ENCODE measurements around the gene RANBP3.

The RANBP3 gene

GRCh38 chr19:5929179-5929578 is 48.8 kb downstream of the RANBP3 start:
- TF ChIP-seq YY1 (IDR thresholded peaks at IDR 0.05; ENCODE audit: insufficient read depth, insufficient read length) (no peak), ZNF274 (IDR thresholded peaks at IDR 0.05; ENCODE audit: low read depth, low read length) (no peak), SUZ12 (IDR thresholded peaks at IDR 0.05; ENCODE audit: extremely low read depth, insufficient read depth, insufficient read length) (no peak)
- Histone ChIP-seq H3K36me3 (ENCODE audit: insufficient read depth, insufficient read length, low read length) (peaks cover 97% of the 10 kb centered on the region), H3K9ac (ENCODE audit: insufficient read length, low read depth) (no peak overlapping the region), H3K4me3 (ENCODE audit: insufficient read length, low read depth) (no peak overlapping the region), H3K9me3 (ENCODE audit: insufficient read depth, low read length) (no peaks in the 10 kb centered on the region), H3K27me3 (ENCODE audit: insufficient read depth, insufficient read length) (no peaks in the 10 kb centered on the region), H3K4me1 (ENCODE audit: insufficient read depth, insufficient read length) (peaks cover 8% of the 10 kb centered on the region)
- no peak for DNase-seq (ENCODE audit: low read depth, low spot score)

GRCh38 chr19:5927441-5927821 is 50.5 kb downstream of the RANBP3 start:
- no peak overlapping the region for H3K4me3 ChIP-seq (ENCODE audit: insufficient read length, low read depth)
- TF ChIP-seq SUZ12 (IDR thresholded peaks at IDR 0.05; ENCODE audit: extremely low read depth, insufficient read depth, insufficient read length) (no peak), YY1 (IDR thresholded peaks at IDR 0.05; ENCODE audit: insufficient read depth, insufficient read length) (no peak), ZNF274 (IDR thresholded peaks at IDR 0.05; ENCODE audit: low read depth, low read length) (no peak)
- H3K4me1 ChIP-seq (ENCODE audit: insufficient read depth, insufficient read length): peaks cover 8% of the 10 kb centered on the region
- H3K36me3 ChIP-seq (ENCODE audit: insufficient read depth, insufficient read length, low read length): peaks cover 97% of the 10 kb centered on the region
- no peak for DNase-seq (ENCODE audit: low read depth, low spot score)
- no peaks in the 10 kb centered on the region for H3K27me3 ChIP-seq (ENCODE audit: insufficient read depth, insufficient read length)
- no peaks in the 10 kb centered on the region for H3K9me3 ChIP-seq (ENCODE audit: insufficient read depth, low read length)
- no peak overlapping the region for H3K9ac ChIP-seq (ENCODE audit: insufficient read length, low read depth)

- TF ChIP-seq SUZ12 (IDR thresholded peaks at IDR 0.05; ENCODE audit: extremely low read depth, insufficient read depth, insufficient read length) (no peak), YY1 (IDR thresholded peaks at IDR 0.05; ENCODE audit: insufficient read depth, insufficient read length) (no peak), ZNF274 (IDR thresholded peaks at IDR 0.05; ENCODE audit: low read depth, low read length) (no peak)
- no peak for DNase-seq (ENCODE audit: low read depth, low spot score)
- Histone ChIP-seq H3K4me3 (ENCODE audit: insufficient read length, low read depth) (no peak overlapping the region), H3K9me3 (ENCODE audit: insufficient read depth, low read length) (no peaks in the 10 kb centered on the region), H3K36me3 (ENCODE audit: insufficient read depth, insufficient read length, low read length) (peaks cover 97% of the 10 kb centered on the region), H3K9ac (ENCODE audit: insufficient read length, low read depth) (no peak overlapping the region), H3K4me1 (ENCODE audit: insufficient read depth, insufficient read length) (peaks cover 8% of the 10 kb centered on the region), H3K27me3 (ENCODE audit: insufficient read depth, insufficient read length) (no peaks in the 10 kb centered on the region)
Observed at GRCh38 chr19:5926641-5927440, 51.1 kb downstream of the RANBP3 start.

- Histone ChIP-seq H3K9me3 (ENCODE audit: insufficient read depth, low read length) (no peaks in the 10 kb centered on the region), H3K27me3 (ENCODE audit: insufficient read depth, insufficient read length) (no peaks in the 10 kb centered on the region), H3K36me3 (ENCODE audit: insufficient read depth, insufficient read length, low read length) (peaks cover 97% of the 10 kb centered on the region), H3K9ac (ENCODE audit: insufficient read length, low read depth) (no peak overlapping the region), H3K4me3 (ENCODE audit: insufficient read length, low read depth) (no peak overlapping the region), H3K4me1 (ENCODE audit: insufficient read depth, insufficient read length) (peaks cover 6% of the 10 kb centered on the region)
- no peak for DNase-seq (ENCODE audit: low read depth, low spot score)
- TF ChIP-seq ZNF274 (IDR thresholded peaks at IDR 0.05; ENCODE audit: low read depth, low read length) (no peak), YY1 (IDR thresholded peaks at IDR 0.05; ENCODE audit: insufficient read depth, insufficient read length) (no peak), SUZ12 (IDR thresholded peaks at IDR 0.05; ENCODE audit: extremely low read depth, insufficient read depth, insufficient read length) (no peak)
Observed at GRCh38 chr19:5925830-5926427, 52.0 kb downstream of the RANBP3 start.

GRCh38 chr19:5923356-5923755 is 54.6 kb downstream of the RANBP3 start:
- Histone ChIP-seq H3K9ac (ENCODE audit: insufficient read length, low read depth) (no peak overlapping the region), H3K9me3 (ENCODE audit: insufficient read depth, low read length) (no peaks in the 10 kb centered on the region), H3K36me3 (ENCODE audit: insufficient read depth, insufficient read length, low read length) (peaks cover 94% of the 10 kb centered on the region), H3K27me3 (ENCODE audit: insufficient read depth, insufficient read length) (no peaks in the 10 kb centered on the region), H3K4me1 (ENCODE audit: insufficient read depth, insufficient read length) (no peaks in the 10 kb centered on the region), H3K4me3 (ENCODE audit: insufficient read length, low read depth) (no peak overlapping the region)
- no peak for TF ChIP-seq SUZ12 (IDR thresholded peaks at IDR 0.05; ENCODE audit: extremely low read depth, insufficient read depth, insufficient read length)
- DNase-seq (ENCODE audit: low read depth, low spot score): no peak

- DNase-seq (ENCODE audit: low read depth, low spot score): no peak
- TF ChIP-seq YY1 (IDR thresholded peaks at IDR 0.05; ENCODE audit: insufficient read depth, insufficient read length) (no peak), SUZ12 (IDR thresholded peaks at IDR 0.05; ENCODE audit: extremely low read depth, insufficient read depth, insufficient read length) (no peak), ZNF274 (IDR thresholded peaks at IDR 0.05; ENCODE audit: low read depth, low read length) (no peak)
- Histone ChIP-seq H3K36me3 (ENCODE audit: insufficient read depth, insufficient read length, low read length) (peaks cover 93% of the 10 kb centered on the region), H3K9me3 (ENCODE audit: insufficient read depth, low read length) (no peaks in the 10 kb centered on the region), H3K27me3 (ENCODE audit: insufficient read depth, insufficient read length) (no peaks in the 10 kb centered on the region), H3K9ac (ENCODE audit: insufficient read length, low read depth) (no peak overlapping the region), H3K4me1 (ENCODE audit: insufficient read depth, insufficient read length) (no peaks in the 10 kb centered on the region), H3K4me3 (ENCODE audit: insufficient read length, low read depth) (no peak overlapping the region)
Observed at GRCh38 chr19:5922161-5922545, 55.8 kb downstream of the RANBP3 start.

- peaks cover 93% of the 10 kb centered on the region for H3K36me3 ChIP-seq (ENCODE audit: insufficient read depth, insufficient read length, low read length)
- no peaks in the 10 kb centered on the region for H3K27me3 ChIP-seq (ENCODE audit: insufficient read depth, insufficient read length)
- no peak overlapping the region for H3K4me3 ChIP-seq (ENCODE audit: insufficient read length, low read depth)
- no peaks in the 10 kb centered on the region for H3K9me3 ChIP-seq (ENCODE audit: insufficient read depth, low read length)
- no peak overlapping the region for H3K9ac ChIP-seq (ENCODE audit: insufficient read length, low read depth)
- H3K4me1 ChIP-seq (ENCODE audit: insufficient read depth, insufficient read length): no peaks in the 10 kb centered on the region
- TF ChIP-seq SUZ12 (IDR thresholded peaks at IDR 0.05; ENCODE audit: extremely low read depth, insufficient read depth, insufficient read length) (no peak), YY1 (IDR thresholded peaks at IDR 0.05; ENCODE audit: insufficient read depth, insufficient read length) (no peak), ZNF274 (IDR thresholded peaks at IDR 0.05; ENCODE audit: low read depth, low read length) (no peak)
- no peak for DNase-seq (ENCODE audit: low read depth, low spot score)
Observed at GRCh38 chr19:5921516-5922160, 56.3 kb downstream of the RANBP3 start.

All from NT2/D1 (cell line).